Epithelial cell of proximal tubule (primary cell): ENCODE measurements around the gene CFC1. TPM values are rescaled to one million over a fixed set of nuclear protein-coding genes. Genes with fewer than 3 reads are reported as not detected.

Experiments used
- total RNA-seq: library from RNA; depleted of rRNA; stranded (reverse); fragments of >200 nt; gene quantifications from 2 replicates; pipeline ENCODE4 v1.2.3, GENCODE V29; 2015

Gene CFC1
- total RNA-seq, 1 donor from 2014 or later: not detected

Other genes with a start within 250 kb of the CFC1 start
- 18.7 and 23.8 TPM in 2 replicates for gene PTPN18, start 243.5 kb downstream of the CFC1 start, total RNA-seq
- gene POTEI, start 90.2 kb downstream of the CFC1 start, total RNA-seq: not detected in 2 replicates
- not detected in 2 replicates for gene CFC1B, start 78.4 kb downstream of the CFC1 start, total RNA-seq
- gene POTEJ, start 11.9 kb upstream of the CFC1 start, total RNA-seq: not detected in 2 replicates
- not detected in 2 replicates for gene GPR148, start 129.5 kb upstream of the CFC1 start, total RNA-seq
- not detected in 2 replicates for gene AMER3, start 156.0 kb upstream of the CFC1 start, total RNA-seq
- gene ARHGEF4, start 237.3 kb upstream of the CFC1 start, total RNA-seq: 2.1 and 3.2 TPM in 2 replicates